Stimulated activated CD4-positive, alpha-beta T cell treated with anti-CD3 and anti-CD28 coated beads, Interleukin-4, amount 100 ng/mL, for 48 hours (primary cell): ENCODE measurements around the gene WHAMM.
"Not testable (repeated sequence)": the region's sequence is repeated elsewhere in the genome, so short reads cannot be mapped to it uniquely, and the experiment has no call there.

Source experiments
- DNase-seq, 2 donors: peaks; one replicate each; pipeline ENCODE4 v3.0.0-alpha.2; 2020; ENCODE audit warnings: low read depth in 2 of 2

WHAMM gene, protein sequence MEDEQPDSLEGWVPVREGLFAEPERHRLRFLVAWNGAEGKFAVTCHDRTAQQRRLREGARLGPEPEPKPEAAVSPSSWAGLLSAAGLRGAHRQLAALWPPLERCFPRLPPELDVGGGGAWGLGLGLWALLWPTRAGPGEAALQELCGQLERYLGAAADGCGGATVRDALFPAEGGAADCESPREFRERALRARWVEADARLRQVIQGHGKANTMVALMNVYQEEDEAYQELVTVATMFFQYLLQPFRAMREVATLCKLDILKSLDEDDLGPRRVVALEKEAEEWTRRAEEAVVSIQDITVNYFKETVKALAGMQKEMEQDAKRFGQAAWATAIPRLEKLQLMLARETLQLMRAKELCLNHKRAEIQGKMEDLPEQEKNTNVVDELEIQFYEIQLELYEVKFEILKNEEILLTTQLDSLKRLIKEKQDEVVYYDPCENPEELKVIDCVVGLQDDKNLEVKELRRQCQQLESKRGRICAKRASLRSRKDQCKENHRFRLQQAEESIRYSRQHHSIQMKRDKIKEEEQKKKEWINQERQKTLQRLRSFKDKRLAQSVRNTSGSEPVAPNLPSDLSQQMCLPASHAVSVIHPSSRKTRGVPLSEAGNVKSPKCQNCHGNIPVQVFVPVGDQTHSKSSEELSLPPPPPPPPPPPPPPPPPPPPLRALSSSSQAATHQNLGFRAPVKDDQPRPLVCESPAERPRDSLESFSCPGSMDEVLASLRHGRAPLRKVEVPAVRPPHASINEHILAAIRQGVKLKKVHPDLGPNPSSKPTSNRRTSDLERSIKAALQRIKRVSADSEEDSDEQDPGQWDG

DNA sequence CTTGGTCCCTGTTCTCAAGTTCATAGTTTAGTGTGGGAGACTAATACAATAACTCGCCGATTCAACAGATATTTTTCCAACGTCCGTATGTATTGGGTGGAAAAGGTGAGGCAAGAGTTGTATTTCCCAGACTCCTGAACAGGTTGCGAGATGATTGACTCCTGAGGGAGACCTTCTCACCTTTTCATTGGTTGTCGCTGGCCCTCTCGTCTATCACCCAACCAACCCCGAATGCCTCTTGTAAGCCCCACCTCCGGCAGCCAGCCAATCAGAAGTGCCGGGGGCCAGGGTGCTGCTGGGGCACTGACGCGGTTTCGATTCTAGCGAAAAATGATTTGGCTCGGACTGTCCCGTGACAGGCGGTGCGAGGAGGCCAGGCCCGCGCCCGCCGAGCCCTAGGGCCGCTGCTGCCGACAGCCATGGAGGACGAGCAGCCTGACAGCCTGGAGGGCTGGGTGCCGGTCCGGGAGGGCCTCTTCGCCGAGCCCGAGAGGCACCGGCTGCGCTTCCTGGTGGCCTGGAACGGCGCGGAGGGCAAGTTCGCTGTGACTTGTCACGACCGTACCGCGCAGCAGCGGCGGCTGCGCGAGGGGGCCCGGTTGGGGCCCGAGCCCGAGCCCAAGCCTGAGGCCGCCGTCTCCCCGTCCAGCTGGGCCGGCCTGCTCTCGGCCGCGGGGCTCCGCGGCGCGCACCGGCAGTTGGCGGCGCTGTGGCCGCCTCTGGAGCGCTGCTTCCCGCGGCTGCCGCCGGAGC lies at the start of gene WHAMM:
Gene WHAMM, plus strand, starts transcription at position 321 of the 753 bp plus-strand sequence. Its CDS starts 99 bp downstream, at position 420.
- peak; percentile 86 to 95 for DNase-seq

DNA sequence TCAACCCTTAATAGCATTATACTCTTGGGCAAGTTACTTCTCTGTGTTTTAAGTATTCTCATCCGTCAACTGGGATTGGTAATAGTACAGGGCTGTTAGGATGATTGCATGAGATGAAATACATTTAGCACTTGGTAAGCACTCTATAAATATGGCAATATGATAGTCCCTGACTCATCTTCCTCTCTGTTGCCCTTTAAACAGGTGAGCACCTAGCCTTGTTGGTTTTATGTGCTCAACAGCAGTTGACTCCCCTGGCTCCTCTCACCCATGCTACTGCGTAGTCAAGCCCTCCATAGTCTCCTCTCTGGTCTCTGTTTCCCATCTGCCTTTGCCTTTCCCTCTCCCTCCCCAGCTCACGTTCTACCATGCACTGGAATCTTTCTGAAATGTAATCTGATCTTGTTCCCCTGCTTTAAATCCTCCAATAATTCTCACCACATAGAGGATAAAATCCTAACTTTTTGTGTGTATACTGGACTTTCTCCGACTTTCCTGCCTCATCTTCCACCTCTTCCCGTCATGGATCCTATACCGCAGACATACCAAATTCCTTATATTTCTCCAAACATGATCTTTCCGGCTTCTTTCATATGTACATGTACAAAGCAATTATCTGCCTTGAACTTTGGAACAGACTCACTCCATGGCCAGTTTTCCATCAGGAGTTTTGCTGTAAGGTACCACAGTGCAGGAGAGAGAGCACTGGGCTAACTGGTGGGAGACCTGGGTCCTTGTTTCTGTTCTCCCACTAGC lies 45.9 kb upstream of the WHAMM start:
- DNase-seq: no peak

DNA sequence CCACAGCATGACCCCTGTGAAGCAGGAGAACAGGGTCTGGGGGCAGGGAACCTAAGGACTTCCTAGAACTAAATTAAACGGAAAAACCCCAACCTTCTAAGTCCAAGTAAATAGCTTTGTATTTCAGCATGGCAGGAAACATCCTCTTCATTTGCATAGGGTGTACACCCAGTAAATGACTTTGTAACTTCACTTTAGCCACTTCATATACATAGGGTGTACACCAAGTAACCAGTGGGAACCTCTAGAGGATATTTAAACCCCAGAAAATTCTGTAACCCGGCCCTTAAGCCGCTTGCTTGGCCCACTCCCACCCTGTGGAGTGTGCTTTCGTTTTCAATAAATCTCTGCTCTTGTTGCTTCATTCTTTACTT lies 45.3 kb upstream of the WHAMM start:
- no peak for DNase-seq

DNA sequence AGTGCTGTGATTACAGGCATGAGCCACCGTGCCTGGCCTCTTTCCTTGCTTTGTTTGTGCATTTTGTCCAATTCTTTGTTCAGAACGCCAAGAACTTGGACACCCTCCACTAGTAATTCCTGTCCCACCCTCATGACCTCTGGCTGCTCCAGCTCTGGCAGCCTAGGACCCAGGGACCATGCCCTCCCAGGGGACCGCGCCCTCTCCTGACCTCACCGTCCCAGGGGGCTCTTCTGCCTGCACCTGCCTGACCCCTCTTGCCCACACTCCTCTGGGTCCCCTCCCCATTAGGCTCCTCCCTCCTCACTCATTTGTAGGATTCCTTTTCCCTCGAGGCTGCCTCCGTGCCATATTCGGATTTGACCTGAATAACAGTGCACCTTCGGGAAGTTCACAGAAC lies 44.7 kb upstream of the WHAMM start:
- DNase-seq: no peak

DNA sequence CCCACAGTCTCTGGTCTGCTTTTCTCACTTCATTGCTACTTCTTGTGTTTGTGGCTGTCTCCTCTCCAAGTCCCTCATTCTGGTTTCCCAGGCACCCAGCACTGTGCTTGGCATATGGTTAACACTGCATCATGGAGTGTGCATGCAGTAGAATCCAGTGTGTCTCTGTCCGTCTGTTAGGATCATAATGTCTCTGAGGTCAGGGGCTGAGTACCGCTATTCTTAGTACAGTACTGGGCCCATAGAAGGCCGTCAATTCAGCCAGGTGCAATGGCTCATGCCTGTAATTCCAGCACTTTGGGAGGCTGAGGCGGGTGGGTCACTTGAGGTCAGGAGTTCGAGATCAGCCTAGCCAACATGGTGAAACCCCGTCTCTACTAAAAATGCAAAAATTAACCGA lies 43.2 kb upstream of the WHAMM start:
- not testable (repeated sequence) for DNase-seq

DNA sequence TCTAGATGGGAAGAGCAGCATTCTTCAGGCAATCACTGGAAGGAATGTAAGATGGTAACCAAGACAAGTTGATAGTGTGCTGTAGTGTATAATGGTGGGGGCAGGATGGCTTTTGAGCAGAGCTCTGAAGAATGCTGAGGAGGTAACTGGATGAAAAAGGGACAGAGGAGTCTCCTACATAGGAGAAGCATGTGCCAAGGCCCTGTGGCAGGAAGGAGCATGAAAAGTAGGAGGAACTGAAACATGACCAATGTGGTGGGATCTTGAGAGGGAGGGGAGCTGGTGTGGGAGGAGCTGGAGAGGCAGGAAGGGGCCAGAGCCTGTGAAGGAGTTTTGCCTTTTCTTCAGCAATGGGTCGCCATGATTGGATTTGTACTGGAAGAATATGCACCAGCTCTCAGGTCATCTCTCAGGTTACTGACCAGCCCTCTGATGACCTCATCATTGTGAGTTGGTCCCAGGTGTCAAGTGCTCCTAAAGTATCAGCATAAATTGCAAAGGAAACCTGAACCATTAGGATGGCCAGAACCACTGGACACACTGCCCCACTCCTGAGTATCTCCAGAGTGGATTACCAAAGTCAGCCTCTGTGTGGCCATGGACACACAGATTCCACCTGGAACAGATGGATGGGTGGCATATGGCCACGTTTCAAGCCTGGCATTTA lies 42.1 kb upstream of the WHAMM start:
- no peak for DNase-seq

DNA sequence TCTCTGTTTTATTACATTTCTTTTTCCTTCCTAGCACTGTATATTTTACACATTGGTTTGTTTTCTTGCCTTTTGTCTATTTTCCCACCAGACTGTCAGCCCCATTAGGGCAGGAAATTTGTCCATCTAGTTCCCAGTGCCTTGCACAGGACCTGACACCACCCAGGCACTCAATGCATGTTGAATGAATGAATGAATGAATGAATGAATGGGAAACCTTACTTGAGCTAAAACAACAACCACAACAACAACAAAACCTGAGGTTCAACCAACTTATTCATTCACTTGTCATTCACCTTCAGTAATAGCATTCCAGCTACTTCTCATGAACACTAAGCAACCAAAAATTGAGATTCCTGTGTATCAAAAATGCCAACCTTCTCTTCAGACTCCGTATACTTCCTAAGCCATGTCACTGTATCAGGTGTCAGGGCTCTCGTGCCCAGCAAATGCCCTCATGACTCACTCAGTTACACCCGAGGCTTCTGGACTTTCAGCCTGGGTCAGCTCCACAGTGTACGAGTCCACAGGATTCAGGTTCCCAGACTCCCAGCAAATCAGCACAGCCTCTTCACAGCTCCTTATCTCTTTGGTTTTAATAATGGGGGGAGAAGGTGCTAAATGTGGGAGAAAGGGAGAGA lies 40.9 kb upstream of the WHAMM start:
- DNase-seq: no peak

DNA sequence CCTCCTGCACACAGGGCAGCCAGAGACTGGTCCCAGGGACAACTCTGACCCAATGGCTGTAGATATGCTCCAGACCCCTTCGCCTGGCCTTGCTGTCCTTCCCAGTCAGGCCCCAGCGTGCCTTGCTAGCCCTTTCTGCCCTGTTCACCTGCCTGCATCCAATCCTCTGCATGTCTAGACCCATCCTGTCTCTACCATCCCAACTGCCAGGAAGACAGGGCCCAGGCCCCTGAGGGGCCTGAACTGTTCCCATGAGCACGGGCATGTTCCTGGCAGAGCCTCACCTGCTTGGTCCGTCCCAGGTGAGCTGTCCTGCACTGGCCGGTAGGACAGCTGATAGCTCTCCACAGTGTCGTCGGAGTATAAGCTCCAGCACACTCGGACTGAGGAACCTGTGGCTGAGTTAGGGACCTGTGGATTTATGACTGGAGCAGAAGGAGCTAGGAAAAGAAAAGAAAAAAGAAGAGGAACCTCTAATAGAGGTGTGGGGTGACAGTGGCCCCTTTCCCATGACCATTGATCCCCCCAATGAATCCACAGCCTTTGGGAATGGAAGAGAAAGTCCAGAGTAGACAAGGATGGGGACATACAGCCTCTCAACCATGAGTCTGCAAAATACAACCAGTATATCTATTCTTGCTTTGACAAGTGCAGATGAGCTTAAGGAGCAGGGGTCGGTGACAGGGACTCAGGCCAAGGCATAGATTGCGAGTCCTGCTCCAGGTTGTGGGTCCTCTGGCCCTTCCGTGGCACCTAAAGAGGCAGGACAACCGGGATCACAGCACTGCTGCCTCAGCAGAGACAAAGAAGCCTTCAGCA lies 37.4 kb upstream of the WHAMM start:
- no peak for DNase-seq

DNA sequence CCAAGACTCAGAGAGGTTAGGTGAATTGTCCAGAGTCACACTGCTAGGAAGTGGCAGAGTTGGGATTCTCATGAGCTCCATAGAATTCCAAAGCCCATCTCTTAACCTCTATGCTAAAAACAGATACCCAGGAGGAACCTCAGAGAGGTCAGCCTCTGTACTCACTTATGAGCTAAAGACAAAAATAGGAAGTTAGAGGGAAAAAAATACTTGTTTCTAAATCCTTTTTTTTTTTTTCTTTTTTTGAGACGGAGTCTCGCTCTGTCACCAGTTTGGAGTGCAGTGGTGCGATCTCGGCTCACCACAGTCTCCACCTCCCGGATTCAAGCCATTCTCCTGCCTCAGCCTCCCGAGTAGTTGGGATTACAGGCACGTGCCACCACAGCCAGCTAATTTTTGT lies 34.9 kb upstream of the WHAMM start:
- DNase-seq: no peak

DNA sequence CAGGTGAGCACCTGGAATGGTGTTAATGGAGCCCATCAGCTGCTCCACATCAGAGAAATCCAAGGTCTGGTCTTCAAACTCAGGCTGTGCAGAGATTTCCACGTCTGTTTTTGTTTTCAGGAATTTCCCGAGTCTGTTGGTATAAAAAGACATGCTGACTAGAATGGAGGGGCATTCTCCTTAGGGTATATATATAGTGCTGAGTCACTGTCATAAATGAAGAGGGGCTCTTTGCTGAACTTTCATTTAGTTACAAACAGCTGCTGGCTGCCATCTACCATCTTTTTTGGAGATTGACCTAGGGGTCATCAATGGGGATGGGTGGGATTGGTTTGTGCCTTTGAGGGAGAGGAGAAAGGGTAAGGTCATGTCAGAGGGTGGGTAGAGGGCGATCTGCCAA lies 30.7 kb upstream of the WHAMM start:
- DNase-seq: no peak

DNA sequence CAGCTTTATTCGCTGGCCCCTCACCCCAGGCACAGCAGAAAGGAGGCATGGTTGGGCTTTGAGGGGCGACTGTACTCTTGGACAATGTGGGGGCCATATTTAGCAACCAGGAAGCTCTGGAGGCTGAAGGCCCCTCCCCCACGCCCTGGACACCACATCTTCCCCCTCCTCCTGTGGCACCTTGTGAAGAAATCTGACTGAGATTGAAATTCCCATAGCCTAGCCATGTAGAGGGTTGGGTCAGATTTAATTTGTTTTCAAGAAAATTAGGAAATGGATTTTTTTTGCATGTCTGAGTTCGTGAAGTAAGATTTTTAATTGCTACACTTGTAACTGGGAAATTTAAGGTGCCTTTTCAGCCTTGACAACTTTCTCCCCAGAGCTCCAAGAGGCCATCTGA lies 28.1 kb upstream of the WHAMM start:
- DNase-seq: no peak

DNA sequence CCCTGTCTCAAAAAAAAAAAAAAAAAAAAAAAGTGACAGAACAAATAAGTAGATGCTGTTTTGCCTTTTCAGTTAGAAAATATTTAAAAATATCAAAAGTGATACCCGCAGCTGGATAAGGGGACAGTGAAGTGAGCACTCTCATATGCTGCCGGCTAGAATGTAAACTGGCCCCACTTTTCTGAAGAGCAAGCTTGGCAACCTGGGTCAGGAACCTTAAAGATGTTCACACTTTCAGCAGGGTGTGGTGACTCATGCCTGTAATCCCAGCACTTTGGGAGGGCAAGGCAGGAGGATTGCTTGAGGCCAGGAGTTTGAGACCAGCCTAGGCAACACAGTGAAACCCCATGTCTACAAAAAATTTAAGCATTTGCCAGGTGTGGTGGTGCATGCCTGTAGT lies 20.9 kb upstream of the WHAMM start:
- DNase-seq: no peak

DNA sequence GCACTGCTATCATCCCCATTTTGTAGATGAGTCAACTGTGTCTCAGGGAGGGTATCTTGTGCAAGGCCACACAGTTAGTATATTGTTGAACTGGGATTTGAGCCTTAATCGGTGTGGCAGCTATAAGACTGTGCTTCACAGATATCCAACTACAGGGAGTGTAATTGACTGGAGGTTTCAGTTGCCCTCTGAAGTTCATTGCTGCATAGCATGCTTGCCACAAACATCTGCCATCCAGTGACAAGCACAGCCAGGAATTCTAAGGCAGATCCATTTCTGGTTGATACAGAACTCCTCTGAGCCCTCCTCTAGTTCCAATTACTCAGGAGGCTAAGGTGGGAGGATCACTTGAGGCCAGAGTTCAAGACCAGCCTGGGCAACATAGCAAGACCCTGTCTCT lies 19.9 kb upstream of the WHAMM start:
- no peak for DNase-seq

DNA sequence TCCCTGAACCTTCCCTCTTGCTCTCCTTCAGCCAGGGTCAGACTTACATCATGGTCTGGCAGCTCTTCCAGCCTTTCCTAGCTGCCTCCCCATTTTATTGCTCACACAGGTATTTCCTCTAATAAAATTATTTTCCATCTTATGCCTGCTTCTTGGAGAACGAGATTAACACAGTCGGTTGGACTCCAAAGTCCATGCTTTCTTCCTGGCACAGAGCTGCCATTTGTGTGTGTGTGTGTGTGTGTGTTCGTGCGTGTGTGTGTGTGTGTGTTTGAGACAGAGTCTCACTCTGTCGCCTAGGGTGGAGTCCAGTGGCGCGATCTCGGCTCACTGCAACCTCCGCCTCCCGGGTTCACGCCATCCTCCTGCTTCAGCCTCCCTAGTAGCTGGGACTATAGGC lies 19.1 kb upstream of the WHAMM start:
- DNase-seq: no peak

DNA sequence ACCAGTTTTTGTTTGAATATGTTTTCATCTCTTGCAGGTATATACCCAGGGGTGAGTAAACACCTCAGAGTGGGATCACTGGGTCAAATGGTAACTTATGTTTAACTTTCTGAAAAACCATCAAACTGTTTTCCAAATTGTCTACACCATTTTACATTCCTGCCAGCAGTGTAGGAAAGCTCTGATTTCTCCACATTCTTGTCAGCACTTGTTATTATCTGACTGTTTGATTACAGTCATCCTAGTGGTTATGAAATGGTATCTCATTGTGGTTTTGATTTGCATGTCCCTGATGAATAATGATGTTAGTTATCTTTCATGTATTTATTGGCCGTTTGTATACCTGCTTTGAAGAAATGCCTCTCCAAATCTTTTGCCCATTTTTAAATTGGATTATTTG lies 17.4 kb upstream of the WHAMM start:
- no peak for DNase-seq

DNA sequence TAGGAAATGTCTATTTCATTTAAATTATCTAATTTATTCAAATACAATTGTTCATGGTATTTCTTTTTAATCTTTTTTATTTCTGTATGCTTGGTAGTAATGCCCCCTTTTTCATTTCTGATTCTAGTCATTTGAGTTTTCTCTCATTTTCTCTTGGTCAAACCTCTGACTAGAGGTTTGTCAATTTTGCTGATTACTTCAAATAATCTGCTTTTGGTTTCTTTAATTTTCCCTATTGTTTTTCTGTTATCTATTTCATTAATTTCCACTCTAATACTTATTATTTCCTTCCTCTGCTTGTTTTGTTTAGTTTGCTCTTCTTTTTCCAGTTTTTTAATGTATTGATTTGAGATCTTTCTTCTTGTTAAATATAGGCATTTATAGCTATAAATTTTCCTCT lies 15.7 kb upstream of the WHAMM start:
- no peak for DNase-seq

DNA sequence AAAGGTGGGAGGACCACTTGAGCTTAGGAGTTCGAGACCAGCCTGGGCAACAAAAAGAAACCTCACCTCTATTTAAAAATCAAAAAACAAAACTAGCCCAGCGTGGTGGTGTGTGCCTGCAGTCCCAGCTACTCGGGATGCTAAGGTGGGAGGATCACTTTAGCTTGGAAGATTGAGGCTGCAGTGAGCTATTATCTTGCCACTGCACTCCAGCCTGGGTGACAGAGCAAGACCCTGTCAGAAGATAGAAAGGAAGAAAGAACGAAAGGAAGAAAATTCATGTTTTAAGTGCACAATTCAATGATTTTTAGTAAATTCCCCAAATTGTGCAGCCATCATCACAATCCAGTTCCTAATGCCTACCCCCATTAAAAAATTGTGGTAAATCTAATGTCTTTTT lies 11.3 kb upstream of the WHAMM start:
- no peak for DNase-seq

DNA sequence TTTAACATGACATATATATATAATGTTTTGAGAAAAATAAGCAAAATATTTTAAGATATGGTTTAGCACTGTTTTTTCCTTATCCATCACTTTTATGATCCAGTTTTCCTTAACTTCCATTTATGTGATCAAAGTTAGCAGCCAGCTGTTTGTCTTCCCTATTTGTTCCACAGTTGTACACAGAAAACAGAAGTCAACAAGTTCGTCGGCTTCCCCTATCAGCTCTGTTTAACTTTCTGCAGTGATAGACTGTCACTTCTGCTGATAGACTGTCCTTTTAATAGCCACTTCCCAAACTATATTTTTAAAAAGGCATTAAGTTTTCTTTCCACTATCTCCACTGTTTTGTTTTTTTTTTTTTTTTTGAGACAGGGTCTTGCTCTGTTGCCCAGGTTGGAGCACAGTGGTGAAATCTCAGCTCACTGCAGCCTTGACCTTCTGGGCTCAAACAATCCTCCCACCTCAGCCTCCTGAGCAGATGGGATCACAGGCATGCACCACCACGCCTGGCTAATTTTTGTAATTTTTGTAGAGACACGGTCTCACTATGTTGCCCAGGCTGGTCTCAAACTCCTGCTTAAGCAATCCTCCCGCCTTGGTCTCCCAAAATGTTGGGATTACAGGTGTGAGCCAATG lies 10.8 kb upstream of the WHAMM start:
- no peak for DNase-seq

DNA sequence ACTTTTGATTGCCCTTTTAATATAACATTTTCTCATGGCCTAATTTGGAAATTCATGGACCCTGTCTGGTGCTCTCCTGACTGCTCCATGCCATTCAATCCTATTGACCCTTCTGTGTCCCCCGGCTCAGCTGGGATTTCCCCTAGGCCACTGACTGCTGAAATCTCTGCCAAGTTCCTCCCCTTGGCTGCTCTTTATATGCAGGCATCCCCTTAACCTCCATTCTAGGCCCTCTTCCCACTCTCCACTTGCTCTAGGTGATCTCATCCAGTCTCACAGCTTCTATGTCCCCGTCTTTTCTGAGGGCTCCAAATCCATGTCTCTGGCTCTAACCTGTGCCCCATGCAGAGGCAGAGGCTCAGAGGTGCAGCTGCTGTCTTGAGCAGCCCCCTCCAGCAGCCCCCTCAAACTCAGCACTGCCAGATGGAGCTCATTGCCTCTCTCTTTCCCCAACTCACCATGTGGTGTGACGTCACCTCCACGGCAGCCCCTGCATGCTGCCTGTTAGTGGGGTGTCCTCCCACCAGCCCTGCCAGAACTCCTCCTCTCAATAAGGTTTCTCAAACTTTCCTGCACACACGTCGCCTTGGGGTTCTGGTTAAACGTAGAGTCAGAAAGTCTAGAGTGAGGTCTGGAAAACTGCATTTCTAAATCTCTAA lies 10.1 kb upstream of the WHAMM start:
- no peak for DNase-seq
